Upper lobe of left lung (tissue), 4 donors: ENCODE measurements around the gene ZNF638.

Experiments used
- CTCF ChIP-seq, 6 experiments: fragments of 450-650 bp in 4 of 6; fragments of 200-600 bp in 2 of 6; sonication (generic) in 2 of 6; IDR thresholded peaks; one replicate each; pipeline ENCODE4 v1.5.1; 2016 to 2019; ENCODE audit warnings: antibody characterized with exemption in 6 of 6
- POLR2A ChIP-seq, 4 donors: fragments of 450-650 bp; IDR thresholded peaks; one replicate each; pipeline ENCODE4 v1.5.1; 2016 to 2017; ENCODE audit warnings: antibody characterized with exemption in 4 of 4, mild to moderate bottlenecking in 2 of 4
- POLR2AphosphoS5 ChIP-seq, 2 donors: sonication (generic); formaldehyde crosslinking; IDR thresholded peaks; one replicate each; pipeline ENCODE4 v1.5.1; 2017; ENCODE audit warnings: antibody characterized with exemption in 2 of 2

- TF ChIP-seq CTCF (IDR thresholded peaks at IDR 0.05) = no peak
- TF ChIP-seq POLR2A (IDR thresholded peaks at IDR 0.05) = no peak
- TF ChIP-seq POLR2AphosphoS5 (IDR thresholded peaks at IDR 0.05) = no peak
These were observed 21.7 kb downstream of the ZNF638 start for GRCh38 chr2:71353248-71353647.
